K562 (cell line): ENCODE data around the gene SFSWAP. TPM values are rescaled to one million over a fixed set of nuclear protein-coding genes. Genes with fewer than 3 reads are reported as not detected.

ENCODE experiments used
- ATAC-seq: fragments of 200-7000 bp; cut with Tn5 transposase; 3 replicates; pipeline ENCODE4 v1.9.1; 2020; ENCODE audit warnings: moderate library complexity
- BruUV-seq: library from RNA; stranded (reverse); fragments of 400-500 nt; replicated peaks from 2 replicates; lab custom pipeline; 2021; lab: Mats Ljungman, UMichigan
- CTCF ChIA-PET: fragments of 300-600 bp; formaldehyde crosslinking; extraction: SDS; loops from one replicate; lab custom pipeline; 2021; ENCODE audit warnings: low intra/inter-chr PET ratio; lab: Yijun Ruan, JAX
- POLR2A ChIA-PET: fragments of 300-600, 350-650 bp; sonication (Branson Sonifier 250); formaldehyde crosslinking; extraction: SDS; loops from one replicate; lab custom pipeline; 2021; ENCODE audit warnings: antibody characterized with exemption, inconsistent platforms; lab: Yijun Ruan, JAX
- DNase-seq, 4 experiments: peaks; one replicate each; pipeline versions ENCODE4 v3.0.0 to v3.0.0-alpha.2; 2011 to 2018; ENCODE audit warnings: low spot score in 3 of 4, mixed read lengths in 3 of 4; ENCODE audit errors: extremely low read depth in 1 of 4
- FAIRE-seq: peaks from 2 replicates; lab custom pipeline; 2011; peaks lifted over from hg19 to GRCh38; lab: Jason Lieb, UNC
- H2AFZ ChIP-seq: 2 replicates; pipeline ENCODE4 v1.6.0; 2011; ENCODE audit warnings: low read depth, low read length, control low read depth, inconsistent platforms
- H3K27ac ChIP-seq: fragments of 200-600 bp; 3 replicates; pipeline ENCODE4 v1.8.0; 2011; ENCODE audit warnings: low read depth, mild to moderate bottlenecking, control low read depth, inconsistent platforms, low read length, moderate library complexity, mixed read lengths; ENCODE audit errors: extremely low read depth
- H3K27me3 ChIP-seq, 2 experiments: fragments of 300-600 bp in 1 of 2; 2 replicates in 1 of 2; 3 replicates in 1 of 2; pipeline versions ENCODE4 v1.6.0 to v1.8.0; 2011; ENCODE audit warnings: inconsistent platforms in 2 of 2, low read length in 2 of 2, mild to moderate bottlenecking in 1 of 2, mixed read lengths in 1 of 2, moderate library complexity in 1 of 2; ENCODE audit not compliant: control insufficient read depth in 2 of 2, insufficient read depth in 2 of 2
- H3K36me3 ChIP-seq: fragments of 300-600 bp; 3 replicates; pipeline ENCODE4 v1.8.0; 2011; ENCODE audit warnings: mild to moderate bottlenecking, low read length, inconsistent platforms; ENCODE audit not compliant: control insufficient read depth, insufficient read depth
- H3K4me1 ChIP-seq, 2 experiments: fragments of 200-600 bp in 1 of 2; replicated peaks in 1 of 2; 2 replicates in 1 of 2; 3 replicates in 1 of 2; pipeline versions ENCODE4 v1.5.1 to v1.8.0; 2011; ENCODE audit warnings: inconsistent platforms in 2 of 2, low read length in 2 of 2, mild to moderate bottlenecking in 1 of 2, mixed read lengths in 1 of 2, moderate library complexity in 1 of 2; ENCODE audit not compliant: control insufficient read depth in 2 of 2, insufficient read depth in 2 of 2
- H3K4me2 ChIP-seq: 2 replicates; pipeline ENCODE4 v1.6.1; 2011; ENCODE audit warnings: low read length, control low read depth, inconsistent platforms, mixed read lengths; ENCODE audit not compliant: insufficient read depth
- H3K4me3 ChIP-seq: fragments of 200-600 bp; sonication (generic), shearing (Covaris generic); 2 replicates; pipeline ENCODE4 v1.5.1; 2016; ENCODE audit warnings: control low read depth, inconsistent platforms
- H3K79me2 ChIP-seq: fragments of 200-600 bp; 3 replicates; pipeline ENCODE4 v1.8.0; 2011; ENCODE audit warnings: low read length, inconsistent platforms; ENCODE audit not compliant: control insufficient read depth, insufficient read depth
- H3K9ac ChIP-seq, 2 experiments: 2 replicates each; pipeline versions ENCODE4 v1.6.0 to v1.6.1; 2011; ENCODE audit warnings: low read depth in 2 of 2, low read length in 2 of 2, control low read depth in 1 of 2, inconsistent platforms in 1 of 2, mild to moderate bottlenecking in 1 of 2, mixed read lengths in 1 of 2; ENCODE audit not compliant: insufficient read depth in 1 of 2
- H3K9me1 ChIP-seq: one replicate; pipeline ENCODE4 v1.6.0; 2011; ENCODE audit warnings: inconsistent platforms, mild to moderate bottlenecking, low read length, moderate library complexity; ENCODE audit not compliant: control insufficient read depth, insufficient read depth
- H3K9me3 ChIP-seq: replicated peaks from 2 replicates; pipeline ENCODE4 v1.5.1; 2011; ENCODE audit warnings: low read depth, low read length, inconsistent platforms; ENCODE audit not compliant: control insufficient read depth, insufficient read depth
- H4K20me1 ChIP-seq: replicated peaks from 2 replicates; pipeline ENCODE4 v1.6.1; 2011; ENCODE audit warnings: low read length, inconsistent platforms, mixed read lengths; ENCODE audit not compliant: control insufficient read depth, insufficient read depth
- NFIX ChIP-seq: fragments of 250-450 bp; sonication (Bioruptor Pico); IDR thresholded peaks from 2 replicates; pipeline ENCODE4 v1.4.0; 2020; ENCODE audit warnings: low read depth, mild to moderate bottlenecking, moderate library complexity
- POLR2G ChIP-seq: fragments of 200-400 bp; formaldehyde crosslinking; IDR thresholded peaks from 2 replicates; pipeline ENCODE4 v1.6.1; 2017; ENCODE audit warnings: low read depth, mild to moderate bottlenecking, antibody characterized with exemption, low read length, moderate library complexity
- whole genome bisulfite sequencing: fragments of 100-300 bp; shearing (Covaris generic); methylation state at CpG from one replicate; pipeline ENCODE4 v1.1.6; 2016; ENCODE audit warnings: low coverage, mixed read lengths; ENCODE audit not compliant: insufficient coverage; ENCODE audit errors: missing lambda C conversion rate; 5-methylcytosine and 5-hydroxymethylcytosine counted together
- in situ Hi-C: fragments of 300-500 bp; cut with MboI; formaldehyde crosslinking; loops from 4 replicates; pipeline ENCODE4 v1.15.0; 2018; ENCODE audit warnings: inconsistent platforms, mixed read lengths
- intact Hi-C: fragments of 100-400 bp; cut with micrococcal nuclease; formaldehyde crosslinking; loops from 2 replicates; pipeline ENCODE4 v1.14.2; 2022
- polyA plus RNA-seq, 8 experiments: library from polyadenylated mRNA; depleted of rRNA in 4 of 8; stranded (reverse) in 5 of 8; unstranded in 3 of 8; fragments of >200 nt; fragmentation: Nextera tagmentation in 2 of 8; fragmentation: Illumina TruSeq in 1 of 8; extraction: Ambion mirVana in 2 of 8; extraction: Trizol in 1 of 8; gene quantifications; 2 replicates each; pipeline versions ENCODE4 v1.2.1 to v1.2.3, GENCODE V29; 2011 to 2014; ENCODE audit warnings: inconsistent platforms in 1 of 8, missing spikeins in 1 of 8
- total RNA-seq, 7 experiments: library from RNA; depleted of rRNA in 6 of 7; stranded (reverse); fragments of >200 nt in 6 of 7; fragmentation: Illumina TruSeq in 2 of 7; extraction: Trizol in 2 of 7; gene quantifications; 2 replicates each; pipeline versions ENCODE4 v1.2.1 to v1.2.3, GENCODE V29; 2011 to 2021; ENCODE audit warnings: low replicate concordance in 1 of 7
- TF ChIP-seq, protein P1 (sequence below): sonication (generic); formaldehyde crosslinking; IDR thresholded peaks from 2 replicates; pipeline ENCODE4 v1.8.0; 2023; ENCODE audit warnings: mild to moderate bottlenecking, missing genetic modification reagents

The SFSWAP gene
- total and polyA plus RNA-seq, 9 of the 15 experiments (the other 6 are each of a cell fraction or from before 2014, with no cell fraction given), result 2.4 to 60.4 (median 32.6) TPM

DNA sequence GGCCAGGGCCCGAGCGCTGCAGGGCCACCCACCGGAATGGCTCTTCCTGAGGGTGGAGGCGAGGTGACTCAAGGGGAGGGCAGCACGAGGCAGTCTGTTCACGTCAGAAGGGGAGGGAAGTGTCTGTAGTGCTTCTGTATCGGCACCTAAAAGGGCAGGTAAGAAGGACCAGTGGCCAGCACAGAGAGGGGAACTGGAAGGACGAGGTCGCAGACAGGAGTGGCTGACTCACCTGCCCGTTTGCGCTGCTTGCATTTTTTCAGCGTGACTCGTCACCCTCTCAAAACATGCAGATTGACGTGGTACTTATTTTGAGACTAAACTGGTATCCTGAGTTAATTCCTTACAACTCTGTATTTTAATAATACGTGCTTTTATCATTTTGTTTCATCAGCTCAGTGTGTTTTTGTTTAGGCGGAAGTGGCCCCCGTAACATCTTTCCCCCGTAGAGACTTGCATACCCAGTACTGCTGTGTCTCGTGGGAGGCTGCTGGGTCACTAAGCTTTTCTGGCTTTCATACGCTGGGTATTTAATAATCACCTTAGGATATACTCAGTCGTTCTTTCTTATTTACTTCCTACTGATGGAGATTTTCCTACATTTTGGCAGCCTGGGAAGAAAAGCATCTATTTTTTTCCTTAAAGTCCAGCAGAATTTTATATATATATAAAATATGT is 26.4 kb downstream of the SFSWAP start:
- Histone ChIP-seq H3K9ac (no peak overlapping the region), H3K79me2 (no peaks in the 10 kb centered on the region), H3K4me1 (peaks cover 0 to 3% of the 10 kb centered on the region in 2 experiments; a peak in 1 of 5 replicates), H3K9me3 (peaks cover 6% of the 10 kb centered on the region), H3K27me3 (no peaks in the 10 kb centered on the region), H3K36me3 (peaks cover 89% of the 10 kb centered on the region), H3K9me1 (no peaks in the 10 kb centered on the region), H2AFZ (no peak overlapping the region), H3K4me2 (no peak overlapping the region), H3K27ac (no peak overlapping the region), H4K20me1 (no peaks in the 10 kb centered on the region), H3K4me3 (no peak overlapping the region)
- CTCF ChIA-PET, result no interaction called here
- BruUV-seq, result no TSS peak
- ATAC-seq (no peak), DNase-seq (no peak), FAIRE-seq (no peak)
- 86% methylated on average over 21 of the region's 21 CpGs for WGBS
- TF ChIP-seq NFIX (CRISPR knock-in tag) (0 out of 2 replicates have a peak, but pooled peaks have one; percentile 6), POLR2G (0 out of 2 replicates have a peak, but pooled peaks have one; percentile 41)
- TF ChIP-seq, protein P1, sequence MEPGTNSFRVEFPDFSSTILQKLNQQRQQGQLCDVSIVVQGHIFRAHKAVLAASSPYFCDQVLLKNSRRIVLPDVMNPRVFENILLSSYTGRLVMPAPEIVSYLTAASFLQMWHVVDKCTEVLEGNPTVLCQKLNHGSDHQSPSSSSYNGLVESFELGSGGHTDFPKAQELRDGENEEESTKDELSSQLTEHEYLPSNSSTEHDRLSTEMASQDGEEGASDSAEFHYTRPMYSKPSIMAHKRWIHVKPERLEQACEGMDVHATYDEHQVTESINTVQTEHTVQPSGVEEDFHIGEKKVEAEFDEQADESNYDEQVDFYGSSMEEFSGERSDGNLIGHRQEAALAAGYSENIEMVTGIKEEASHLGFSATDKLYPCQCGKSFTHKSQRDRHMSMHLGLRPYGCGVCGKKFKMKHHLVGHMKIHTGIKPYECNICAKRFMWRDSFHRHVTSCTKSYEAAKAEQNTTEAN (CRISPR knock-in tag), result no peak
- POLR2A ChIA-PET, result interaction anchor here (1.2 to 2.3 kb wide), 3 partner anchors 8 to 13 kb away, joined by 4 to 5 read pairs (median 4); no protein-coding TSS in a partner anchor
- intact Hi-C loops, result no loop called here
- in situ Hi-C loops, result no loop called here
